DMS 273 treated with DMSO at 0.1 percent for 48 hours (cell line): ENCODE results near the gene WDR7.

ENCODE experiments used
- DNase-seq: peaks from one replicate; lab custom pipeline; 2025; lab: John Stamatoyannopoulos, UW

WDR7 gene

GRCh38 chr18:57080479-57080878, 429.3 kb downstream of the WDR7 start:
- DNase-seq = no peak

- DNase-seq = no peak
These were observed 430.7 kb downstream of the WDR7 start for GRCh38 chr18:57081899-57082298.

- DNase-seq = no peak
These were observed 432.3 kb downstream of the WDR7 start for GRCh38 chr18:57083485-57083884.

GRCh38 chr18:57084331-57085271, 433.4 kb downstream of the WDR7 start:
- no peak for DNase-seq

- no peak for DNase-seq
These were observed 434.2 kb downstream of the WDR7 start for GRCh38 chr18:57085371-57085770.

- DNase-seq = no peak
These were observed 435.0 kb downstream of the WDR7 start for GRCh38 chr18:57086163-57086562.
